Stomach (tissue), 4 donors: Measurements from ENCODE around the gene TEDC1.

ENCODE experiments used
- CTCF ChIP-seq, 7 experiments: fragments of 450-650 bp in 4 of 7; fragments of 200-600 bp in 3 of 7; sonication (generic) in 3 of 7; IDR thresholded peaks; one replicate each; pipeline ENCODE4 v1.5.1; 2016 to 2019; ENCODE audit warnings: antibody characterized with exemption in 7 of 7, control low read depth in 2 of 7, mild to moderate bottlenecking in 1 of 7
- POLR2AphosphoS5 ChIP-seq, 3 donors: sonication (generic); formaldehyde crosslinking; IDR thresholded peaks; one replicate each; pipeline ENCODE4 v1.6.1; 2016; ENCODE audit warnings: antibody characterized with exemption in 3 of 3

- TF ChIP-seq POLR2AphosphoS5 (IDR thresholded peaks at IDR 0.05) (no peak), CTCF (IDR thresholded peaks at IDR 0.05) (no peak)
Observed at GRCh38 chr14:105547741-105548169, 56.7 kb downstream of the TEDC1 start.
